K562 (cell line): ENCODE measurements around the gene STK11. TPM values are rescaled to one million over a fixed set of nuclear protein-coding genes. Genes with fewer than 3 reads are reported as not detected.

Experiments
- BRD4 ChIP-seq: fragments of 200-600 bp; sonication (generic); IDR thresholded peaks from 2 replicates; pipeline ENCODE4 v1.6.1; 2017; ENCODE audit warnings: inconsistent platforms
- CHD7 ChIP-seq: fragments of 200-600 bp; sonication (generic); IDR thresholded peaks from one replicate; pipeline ENCODE4 v1.6.1; 2012; ENCODE audit warnings: mild to moderate bottlenecking, low read depth, low read length, inconsistent platforms
- HNRNPUL1 ChIP-seq: fragments of 200-400 bp; formaldehyde crosslinking; IDR thresholded peaks from 2 replicates; pipeline ENCODE4 v1.6.1; 2017; ENCODE audit warnings: low read length
- IFI16 ChIP-seq: fragments of 250-450 bp; sonication (Bioruptor Pico); IDR thresholded peaks from 2 replicates; pipeline ENCODE4 v2.1.2; 2022; ENCODE audit warnings: mild to moderate bottlenecking, inconsistent platforms
- JUND ChIP-seq, 2 experiments: IDR thresholded peaks; 2 replicates in 1 of 2; 3 replicates in 1 of 2; pipeline ENCODE4 v1.6.1; 2011; ENCODE audit warnings: borderline replicate concordance in 2 of 2, low read depth in 2 of 2, low read length in 2 of 2, improper control_type of control experiment in 1 of 2, missing biosample characterization in 1 of 2, missing genetic modification characterization in 1 of 2, missing genetic modification reagents in 1 of 2
- KLF16 ChIP-seq: IDR thresholded peaks from 2 replicates; pipeline ENCODE4 v1.6.1; 2016; ENCODE audit warnings: antibody characterized with exemption
- NCOA6 ChIP-seq: fragments of 450-650 bp; IDR thresholded peaks from 2 replicates; pipeline ENCODE4 v1.6.1; 2017; ENCODE audit warnings: mild to moderate bottlenecking
- NFIC ChIP-seq: fragments of 450-650 bp; IDR thresholded peaks from 2 replicates; pipeline ENCODE4 v1.6.1; 2017; ENCODE audit warnings: mild to moderate bottlenecking, inconsistent platforms
- SMAD1 ChIP-seq: fragments of 150-350 bp; IDR thresholded peaks from 2 replicates; pipeline ENCODE4 v1.6.1; 2014; ENCODE audit warnings: low read length, low read depth; ENCODE audit not compliant: partially characterized antibody
- SMARCB1 ChIP-seq: IDR thresholded peaks from 2 replicates; pipeline ENCODE4 v1.6.1; 2011; ENCODE audit warnings: improper control_type of control experiment, low read depth; ENCODE audit not compliant: insufficient read length
- TAF7 ChIP-seq: fragments of 450-650 bp; IDR thresholded peaks from 2 replicates; pipeline ENCODE4 v1.6.1; 2016; ENCODE audit warnings: missing genetic modification characterization, missing compliant biosample characterization
- TGIF2 ChIP-seq: sonication (generic); formaldehyde crosslinking; IDR thresholded peaks from 2 replicates; pipeline ENCODE4 v1.8.1; 2022; ENCODE audit warnings: mild to moderate bottlenecking, missing genetic modification reagents, moderate library complexity
- WHSC1 ChIP-seq: IDR thresholded peaks from one replicate; pipeline ENCODE4 v1.6.1; 2012; ENCODE audit warnings: low read length, control low read depth, inconsistent platforms
- ZNF398 ChIP-seq: fragments of 250-450 bp; sonication (Bioruptor Pico); IDR thresholded peaks from 2 replicates; pipeline ENCODE4 v1.8.0; 2021; ENCODE audit warnings: moderate library complexity, mild to moderate bottlenecking, inconsistent platforms
- ZNF445 ChIP-seq: fragments of 250-450 bp; sonication (Bioruptor Pico); IDR thresholded peaks from 2 replicates; pipeline ENCODE4 v1.4.0; 2020; ENCODE audit warnings: low read depth, mild to moderate bottlenecking, moderate library complexity
- polyA plus RNA-seq, 8 experiments: library from polyadenylated mRNA; depleted of rRNA in 4 of 8; stranded (reverse) in 5 of 8; unstranded in 3 of 8; fragments of >200 nt; fragmentation: Nextera tagmentation in 2 of 8; fragmentation: Illumina TruSeq in 1 of 8; extraction: Ambion mirVana in 2 of 8; extraction: Trizol in 1 of 8; gene quantifications; 2 replicates each; pipeline versions ENCODE4 v1.2.1 to v1.2.3, GENCODE V29; 2011 to 2014; ENCODE audit warnings: inconsistent platforms in 1 of 8, missing spikeins in 1 of 8
- total RNA-seq, 7 experiments: library from RNA; depleted of rRNA in 6 of 7; stranded (reverse); fragments of >200 nt in 6 of 7; fragmentation: Illumina TruSeq in 2 of 7; extraction: Trizol in 2 of 7; gene quantifications; 2 replicates each; pipeline versions ENCODE4 v1.2.1 to v1.2.3, GENCODE V29; 2011 to 2021; ENCODE audit warnings: low replicate concordance in 1 of 7

STK11 gene
- total and polyA plus RNA-seq, 9 of the 15 experiments (the other 6 are each of a cell fraction or from before 2014, with no cell fraction given): 0.15 to 96.5 (median 31.7) TPM

DNA sequence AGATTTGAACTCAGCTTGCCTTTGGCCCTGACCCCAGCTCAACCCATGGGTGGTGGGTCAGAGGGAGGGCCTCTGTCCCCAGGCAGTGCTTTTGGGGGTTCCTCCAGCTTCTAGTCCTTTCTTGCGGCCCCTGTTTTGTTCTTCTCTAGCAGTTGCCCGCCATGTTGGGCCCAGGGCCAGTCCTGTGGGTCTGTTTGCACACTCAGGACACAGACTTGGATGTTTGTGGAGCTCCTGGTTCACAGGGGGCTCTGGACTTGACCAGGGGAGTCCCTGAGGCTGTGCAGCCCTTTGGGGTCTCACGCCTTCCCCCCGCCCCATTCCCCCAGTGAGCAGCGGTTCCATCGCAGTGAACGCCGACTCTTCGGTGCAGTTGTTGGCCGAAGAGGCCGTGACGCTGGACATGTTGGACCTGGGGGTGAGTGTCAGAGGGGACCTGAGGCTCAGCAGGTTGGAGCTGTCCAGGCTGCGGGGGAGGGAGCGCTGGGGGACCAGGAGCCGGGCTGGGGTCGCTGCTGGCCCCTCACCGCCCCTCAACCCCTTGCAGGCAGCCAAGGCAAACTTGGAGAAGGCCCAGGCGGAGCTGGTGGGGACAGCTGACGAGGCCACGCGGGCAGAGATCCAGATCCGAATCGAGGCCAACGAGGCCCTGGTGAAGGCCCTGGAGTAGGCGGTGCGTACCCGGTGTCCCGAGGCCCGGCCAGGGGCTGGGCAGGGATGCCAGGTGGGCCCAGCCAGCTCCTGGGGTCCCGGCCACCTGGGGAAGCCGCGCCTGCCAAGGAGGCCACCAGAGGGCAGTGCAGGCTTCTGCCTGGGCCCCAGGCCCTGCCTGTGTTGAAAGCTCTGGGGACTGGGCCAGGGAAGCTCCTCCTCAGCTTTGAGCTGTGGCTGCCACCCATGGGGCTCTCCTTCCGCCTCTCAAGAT, 38.5 kb downstream of the STK11 start (continued):
- TF ChIP-seq CHD7 (no peak), IFI16 (no peak), ZNF398 (CRISPR knock-in tag) (no peak), NCOA6 (no peak), SMARCB1 (no peak), BRD4 (no peak), KLF16 (peak; percentile 49; the same call in 1 of the 2 replicates), HNRNPUL1 (no peak), JUND (IDR thresholded peaks at IDR 0.05; ENCODE audit: borderline replicate concordance, low read depth, low read length) (peak; percentile 55), JUND (tag; IDR thresholded peaks at IDR 0.05; ENCODE audit: borderline replicate concordance, low read depth, low read length) (no peak), NFIC (peak; percentile 66), TAF7 (no peak), SMAD1 (no peak), WHSC1 (no peak), ZNF445 (CRISPR knock-in tag) (no peak), TGIF2 (CRISPR knock-in tag) (no peak)
